Neural progenitor cell (in vitro differentiated cells): Measurements from ENCODE around the gene TAGLN. TPM values are rescaled to one million over a fixed set of nuclear protein-coding genes. Genes with fewer than 3 reads are reported as not detected.

Experiments
- DNase-seq: peaks from one replicate; pipeline ENCODE4 v3.0.0-alpha.2; 2016; ENCODE audit warnings: low spot score
- H2AFZ ChIP-seq: fragments of 200-600 bp; sonication (generic); replicated peaks from 2 replicates; pipeline ENCODE4 v1.6.1; 2016; ENCODE audit warnings: antibody characterized with exemption
- H3F3A ChIP-seq: fragments of 200-600 bp; sonication (generic); 2 replicates; pipeline ENCODE4 v1.6.1; 2016; ENCODE audit warnings: antibody characterized with exemption, low read depth
- H3K27ac ChIP-seq: fragments of 200-600 bp; sonication (generic); 2 replicates; pipeline ENCODE4 v1.5.1; 2016; ENCODE audit warnings: mild to moderate bottlenecking
- H3K27me3 ChIP-seq: fragments of 200-600 bp; sonication (generic); 2 replicates; pipeline ENCODE4 v1.6.1; 2016; ENCODE audit warnings: mild to moderate bottlenecking, moderate library complexity
- H3K36me3 ChIP-seq: fragments of 200-600 bp; sonication (generic); 2 replicates; pipeline ENCODE4 v1.5.1; 2016
- H3K4me1 ChIP-seq: fragments of 200-600 bp; sonication (generic); 2 replicates; pipeline ENCODE4 v1.6.1; 2016; ENCODE audit warnings: mixed run types
- H3K4me2 ChIP-seq: fragments of 200-600 bp; sonication (generic); 2 replicates; pipeline ENCODE4 v1.6.1; 2016
- H3K4me3 ChIP-seq: fragments of 200-600 bp; sonication (generic); 2 replicates; pipeline ENCODE4 v1.5.1; 2016
- H3K79me2 ChIP-seq: fragments of 200-600 bp; sonication (generic); 2 replicates; pipeline ENCODE4 v1.6.1; 2016; ENCODE audit warnings: low read depth
- H3K9ac ChIP-seq: fragments of 200-600 bp; sonication (generic); 2 replicates; pipeline ENCODE4 v1.6.1; 2016
- H3K9me3 ChIP-seq: fragments of 200-600 bp; sonication (generic); 2 replicates; pipeline ENCODE4 v1.5.1; 2016; ENCODE audit warnings: low read depth
- H4K20me1 ChIP-seq: fragments of 200-600 bp; sonication (generic); 2 replicates; pipeline ENCODE4 v1.6.1; 2016; ENCODE audit warnings: low read depth
- H3K27ac Mint-ChIP-seq: 3 replicates; pipeline ENCODE4 v1.8.0; 2021; ENCODE audit warnings: mixed read lengths
- H3K27me3 Mint-ChIP-seq: 2 replicates; pipeline ENCODE4 v1.8.0; 2022; ENCODE audit warnings: low read depth, mild to moderate bottlenecking, inconsistent platforms, moderate library complexity, mixed read lengths; ENCODE audit not compliant: insufficient read depth
- H3K36me3 Mint-ChIP-seq: 3 replicates; pipeline ENCODE4 v1.8.0; 2021; ENCODE audit warnings: mixed read lengths
- H3K4me1 Mint-ChIP-seq: 3 replicates; pipeline ENCODE4 v1.8.0; 2021; ENCODE audit warnings: mixed read lengths
- H3K4me3 Mint-ChIP-seq: 3 replicates; pipeline ENCODE4 v1.8.0; 2021; ENCODE audit warnings: mild to moderate bottlenecking, moderate library complexity, mixed read lengths
- H3K9me3 Mint-ChIP-seq: 3 replicates; pipeline ENCODE4 v1.8.0; 2020; ENCODE audit warnings: mixed read lengths
- EZH2 ChIP-seq: fragments of 200-600 bp; sonication (generic); IDR thresholded peaks from 2 replicates; pipeline ENCODE4 v1.6.1; 2017; ENCODE audit warnings: antibody characterized with exemption, mild to moderate bottlenecking, moderate library complexity
- EZH2phosphoT487 ChIP-seq: fragments of 200-600 bp; sonication (generic); IDR thresholded peaks from 2 replicates; pipeline ENCODE4 v1.6.1; 2017; ENCODE audit warnings: antibody characterized with exemption
- total RNA-seq: library from RNA; depleted of rRNA; stranded (reverse); fragments of >200 nt; gene quantifications from 2 replicates; pipeline ENCODE4 v1.2.3, GENCODE V29; 2015; ENCODE audit warnings: low replicate concordance
- TF ChIP-seq, protein P1 (sequence below): fragments of 200-600 bp; sonication (generic); IDR thresholded peaks from 2 replicates; pipeline ENCODE4 v1.5.1; 2017; ENCODE audit warnings: antibody characterized with exemption, mild to moderate bottlenecking

Gene TAGLN
- total RNA-seq, 1 donor from 2014 or later = 24.5 TPM

- peaks cover 8% of the 10 kb centered on the region for H3F3A ChIP-seq
- DNase-seq = no peak
- H3K4me3 ChIP-seq = no peak overlapping the region
- H2AFZ ChIP-seq = no peak overlapping the region
- H3K27me3 ChIP-seq = no peaks in the 10 kb centered on the region
- TF ChIP-seq, protein P1, sequence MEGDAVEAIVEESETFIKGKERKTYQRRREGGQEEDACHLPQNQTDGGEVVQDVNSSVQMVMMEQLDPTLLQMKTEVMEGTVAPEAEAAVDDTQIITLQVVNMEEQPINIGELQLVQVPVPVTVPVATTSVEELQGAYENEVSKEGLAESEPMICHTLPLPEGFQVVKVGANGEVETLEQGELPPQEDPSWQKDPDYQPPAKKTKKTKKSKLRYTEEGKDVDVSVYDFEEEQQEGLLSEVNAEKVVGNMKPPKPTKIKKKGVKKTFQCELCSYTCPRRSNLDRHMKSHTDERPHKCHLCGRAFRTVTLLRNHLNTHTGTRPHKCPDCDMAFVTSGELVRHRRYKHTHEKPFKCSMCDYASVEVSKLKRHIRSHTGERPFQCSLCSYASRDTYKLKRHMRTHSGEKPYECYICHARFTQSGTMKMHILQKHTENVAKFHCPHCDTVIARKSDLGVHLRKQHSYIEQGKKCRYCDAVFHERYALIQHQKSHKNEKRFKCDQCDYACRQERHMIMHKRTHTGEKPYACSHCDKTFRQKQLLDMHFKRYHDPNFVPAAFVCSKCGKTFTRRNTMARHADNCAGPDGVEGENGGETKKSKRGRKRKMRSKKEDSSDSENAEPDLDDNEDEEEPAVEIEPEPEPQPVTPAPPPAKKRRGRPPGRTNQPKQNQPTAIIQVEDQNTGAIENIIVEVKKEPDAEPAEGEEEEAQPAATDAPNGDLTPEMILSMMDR = no peak
- no peak for TF ChIP-seq EZH2
- no peak for TF ChIP-seq EZH2phosphoT487
- Mint-ChIP-seq H3K36me3 (peaks cover 6% of the 10 kb centered on the region), H3K9me3 (no peaks in the 10 kb centered on the region), H3K4me3 (no peak overlapping the region), H3K27me3 (no peaks in the 10 kb centered on the region), H3K4me1 (peaks cover 3% of the 10 kb centered on the region), H3K27ac (no peak overlapping the region)
- H3K27ac ChIP-seq = no peak overlapping the region
- H3K9ac ChIP-seq = no peak overlapping the region
- H3K79me2 ChIP-seq = no peaks in the 10 kb centered on the region
- H3K36me3 ChIP-seq = no peaks in the 10 kb centered on the region
- H4K20me1 ChIP-seq = no peaks in the 10 kb centered on the region
- H3K9me3 ChIP-seq = no peaks in the 10 kb centered on the region
- no peaks in the 10 kb centered on the region for H3K4me1 ChIP-seq
- H3K4me2 ChIP-seq = no peak overlapping the region
These were observed 24.0 kb downstream of the TAGLN start for GRCh38 chr11:117222991-117223740.

GRCh38 chr11:117223741-117224689 is 24.8 kb downstream of the TAGLN start:
- Histone ChIP-seq H3K4me2 (no peak overlapping the region), H3K4me3 (no peak overlapping the region), H3K9ac (no peak overlapping the region), H3K36me3 (no peaks in the 10 kb centered on the region), H3K9me3 (no peaks in the 10 kb centered on the region), H3K4me1 (no peaks in the 10 kb centered on the region), H4K20me1 (no peaks in the 10 kb centered on the region), H3K27me3 (no peaks in the 10 kb centered on the region), H3K27ac (no peak overlapping the region), H2AFZ (no peak overlapping the region), H3K79me2 (no peaks in the 10 kb centered on the region), H3F3A (peaks cover 8% of the 10 kb centered on the region)
- Mint-ChIP-seq H3K27ac (no peak overlapping the region), H3K27me3 (no peaks in the 10 kb centered on the region), H3K9me3 (no peaks in the 10 kb centered on the region), H3K4me1 (peaks cover 3% of the 10 kb centered on the region), H3K36me3 (peaks cover 8% of the 10 kb centered on the region), H3K4me3 (no peak overlapping the region)
- DNase-seq = no peak
- TF ChIP-seq, protein P1 = no peak

DNA sequence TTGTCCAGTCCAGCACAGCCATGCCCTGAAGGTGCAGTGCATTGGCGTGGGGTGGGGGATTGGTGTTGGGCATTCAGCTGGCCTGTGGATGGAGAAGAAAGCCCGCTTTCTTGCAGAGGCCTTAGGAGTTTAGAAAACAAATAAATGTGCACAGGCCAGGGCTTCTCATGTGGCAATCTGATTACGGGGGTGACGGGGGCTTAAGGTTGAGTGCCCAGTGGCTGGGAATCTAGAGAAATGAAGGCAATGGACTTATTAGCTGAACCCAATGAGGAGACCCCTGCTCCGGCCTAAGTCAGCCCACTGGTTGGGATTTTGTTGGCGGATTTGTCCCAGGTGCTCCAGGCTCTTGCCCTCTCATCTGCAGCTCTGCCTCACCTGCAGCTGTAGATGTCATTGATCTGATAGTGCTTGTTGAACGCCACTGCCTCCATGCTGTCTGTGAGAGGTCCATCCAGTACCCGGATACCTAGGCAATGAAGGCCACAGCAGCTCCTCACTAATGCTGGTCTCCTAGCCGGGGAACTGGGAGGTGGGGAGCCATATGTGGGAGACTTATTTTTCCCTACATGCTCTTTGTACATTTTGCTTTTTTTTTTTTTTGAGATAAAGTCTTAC is 26.5 kb downstream of the TAGLN start:
- no peak overlapping the region for H3K4me2 ChIP-seq
- no peaks in the 10 kb centered on the region for H3K27me3 Mint-ChIP-seq
- no peaks in the 10 kb centered on the region for H3K9me3 ChIP-seq
- no peaks in the 10 kb centered on the region for H4K20me1 ChIP-seq
- no peak for DNase-seq
- no peaks in the 10 kb centered on the region for H3K4me1 ChIP-seq
- no peak overlapping the region for H3K9ac ChIP-seq
- no peaks in the 10 kb centered on the region for H3K36me3 ChIP-seq
- H3K36me3 Mint-ChIP-seq = peaks cover 7% of the 10 kb centered on the region
- no peak overlapping the region for H3K27ac Mint-ChIP-seq
- H3K79me2 ChIP-seq = peaks cover 9% of the 10 kb centered on the region
- no peak for TF ChIP-seq EZH2
- TF ChIP-seq EZH2phosphoT487 = no peak
- TF ChIP-seq, protein P1 = no peak
- peaks cover 8% of the 10 kb centered on the region for H3F3A ChIP-seq
- H3K4me3 Mint-ChIP-seq = no peak overlapping the region
- H3K4me1 Mint-ChIP-seq = peaks cover 11% of the 10 kb centered on the region
- H3K27me3 ChIP-seq = no peaks in the 10 kb centered on the region
- no peaks in the 10 kb centered on the region for H3K9me3 Mint-ChIP-seq
- H3K27ac ChIP-seq = no peak overlapping the region
- H3K4me3 ChIP-seq = no peak overlapping the region
- no peak overlapping the region for H2AFZ ChIP-seq
